Upper lobe of right lung (tissue), 1 donor: ENCODE measurements around the gene EZH2. TPM values are rescaled to one million over a fixed set of nuclear protein-coding genes. Genes with fewer than 3 reads are reported as not detected.

Experiments
- ATAC-seq: fragments of 200-7000 bp; cut with Tn5 transposase; one replicate; pipeline ENCODE4 v1.9.1; 2020; ENCODE audit warnings: mild to moderate bottlenecking, moderate library complexity
- DNase-seq: peaks from one replicate; pipeline ENCODE4 v3.0.0-alpha.2; 2020
- H3K27ac ChIP-seq: fragments of 200-600 bp; one replicate; pipeline ENCODE4 v1.8.0; 2022
- H3K27me3 ChIP-seq: fragments of 200-600 bp; one replicate; pipeline ENCODE4 v1.8.0; 2022; ENCODE audit warnings: mild to moderate bottlenecking
- H3K36me3 ChIP-seq: fragments of 200-600 bp; one replicate; pipeline ENCODE4 v1.8.0; 2022
- H3K4me1 ChIP-seq: fragments of 200-600 bp; one replicate; pipeline ENCODE4 v1.8.0; 2022
- H3K4me3 ChIP-seq: fragments of 200-600 bp; one replicate; pipeline ENCODE4 v1.8.0; 2022; ENCODE audit warnings: mild to moderate bottlenecking
- H3K9me3 ChIP-seq: fragments of 200-600 bp; one replicate; pipeline ENCODE4 v1.8.0; 2022
- intact Hi-C: fragments of 100-400 bp; cut with DNase I; formaldehyde crosslinking; loops from one replicate; pipeline ENCODE4 v1.11.0; 2022
- total RNA-seq: library from RNA; stranded (reverse); fragmentation: NEBNext Ultra II Directional; extraction: Animal tissue kit (Norgen Biotek cat#: 25700); gene quantifications from one replicate; pipeline ENCODE4 v1.2.1, GENCODE V29; 2021
- TF ChIP-seq, protein P1 (sequence below): fragments of 200-600 bp; IDR thresholded peaks from one replicate; pipeline ENCODE4 v1.8.0; 2022; ENCODE audit warnings: antibody characterized with exemption
- donor health status: DM: no; HTN: yes; CAD: no; lungs with severe emphysema.

EZH2 gene
- total RNA-seq, 1 donor from 2014 or later, result 3.7 TPM

- TF ChIP-seq, protein P1, sequence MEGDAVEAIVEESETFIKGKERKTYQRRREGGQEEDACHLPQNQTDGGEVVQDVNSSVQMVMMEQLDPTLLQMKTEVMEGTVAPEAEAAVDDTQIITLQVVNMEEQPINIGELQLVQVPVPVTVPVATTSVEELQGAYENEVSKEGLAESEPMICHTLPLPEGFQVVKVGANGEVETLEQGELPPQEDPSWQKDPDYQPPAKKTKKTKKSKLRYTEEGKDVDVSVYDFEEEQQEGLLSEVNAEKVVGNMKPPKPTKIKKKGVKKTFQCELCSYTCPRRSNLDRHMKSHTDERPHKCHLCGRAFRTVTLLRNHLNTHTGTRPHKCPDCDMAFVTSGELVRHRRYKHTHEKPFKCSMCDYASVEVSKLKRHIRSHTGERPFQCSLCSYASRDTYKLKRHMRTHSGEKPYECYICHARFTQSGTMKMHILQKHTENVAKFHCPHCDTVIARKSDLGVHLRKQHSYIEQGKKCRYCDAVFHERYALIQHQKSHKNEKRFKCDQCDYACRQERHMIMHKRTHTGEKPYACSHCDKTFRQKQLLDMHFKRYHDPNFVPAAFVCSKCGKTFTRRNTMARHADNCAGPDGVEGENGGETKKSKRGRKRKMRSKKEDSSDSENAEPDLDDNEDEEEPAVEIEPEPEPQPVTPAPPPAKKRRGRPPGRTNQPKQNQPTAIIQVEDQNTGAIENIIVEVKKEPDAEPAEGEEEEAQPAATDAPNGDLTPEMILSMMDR, result no peak
- Histone ChIP-seq H3K9me3 (no peaks in the 10 kb centered on the region), H3K27ac (no peak overlapping the region), H3K36me3 (no peaks in the 10 kb centered on the region), H3K4me1 (no peaks in the 10 kb centered on the region), H3K27me3 (no peaks in the 10 kb centered on the region), H3K4me3 (no peak overlapping the region)
- ATAC-seq (no peak), DNase-seq (no peak)
- intact Hi-C loops, result no loop called here
These were observed 41.7 kb upstream of the EZH2 start for GRCh38 chr7:148925836-148926235.

GRCh38 chr7:148924011-148924410 is 39.9 kb upstream of the EZH2 start:
- no peak overlapping the region for H3K27ac ChIP-seq
- TF ChIP-seq, protein P1, result no peak
- ATAC-seq, result no peak
- intact Hi-C loops, result no loop called here
- no peaks in the 10 kb centered on the region for H3K4me1 ChIP-seq
- DNase-seq, result no peak
- H3K4me3 ChIP-seq, result no peak overlapping the region
- H3K9me3 ChIP-seq, result no peaks in the 10 kb centered on the region
- H3K27me3 ChIP-seq, result no peaks in the 10 kb centered on the region
- H3K36me3 ChIP-seq, result no peaks in the 10 kb centered on the region

GRCh38 chr7:148921806-148922205 is 37.7 kb upstream of the EZH2 start:
- TF ChIP-seq, protein P1, result no peak
- intact Hi-C loops, result no loop called here
- H3K27me3 ChIP-seq, result no peaks in the 10 kb centered on the region

DNA sequence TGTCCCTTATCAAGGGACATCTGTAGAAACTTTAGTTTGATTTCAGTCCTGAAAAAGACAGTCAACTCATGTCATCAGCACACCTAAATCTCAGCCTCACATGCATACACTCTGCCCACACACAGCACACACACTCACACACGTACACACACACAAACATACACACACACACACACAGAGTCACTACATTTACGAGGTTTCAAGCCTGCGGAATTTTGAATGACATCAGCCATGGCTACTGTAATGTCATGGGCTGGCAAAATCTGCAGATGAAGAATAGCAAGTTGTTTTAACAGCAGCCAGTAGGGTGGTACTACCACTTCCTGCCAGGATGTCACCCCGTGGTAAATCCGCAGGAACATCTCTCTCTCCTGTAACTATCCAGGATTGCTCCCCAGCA is 37.1 kb upstream of the EZH2 start:
- Histone ChIP-seq H3K9me3 (no peaks in the 10 kb centered on the region), H3K4me3 (no peak overlapping the region), H3K27me3 (no peaks in the 10 kb centered on the region), H3K27ac (no peak overlapping the region), H3K4me1 (no peaks in the 10 kb centered on the region), H3K36me3 (no peaks in the 10 kb centered on the region)
- ATAC-seq, result no peak
- no peak for DNase-seq
- intact Hi-C loops, result no loop called here
- TF ChIP-seq, protein P1, result no peak

More at GRCh38 chr7:148921806-148922205, 37.7 kb upstream of the EZH2 start:
- Histone ChIP-seq H3K4me3 (no peak overlapping the region), H3K9me3 (no peaks in the 10 kb centered on the region), H3K27ac (no peak overlapping the region), H3K36me3 (no peaks in the 10 kb centered on the region), H3K4me1 (no peaks in the 10 kb centered on the region)
- no peak for ATAC-seq
- DNase-seq, result no peak

- Histone ChIP-seq H3K4me3 (no peak overlapping the region), H3K27me3 (no peaks in the 10 kb centered on the region), H3K36me3 (no peaks in the 10 kb centered on the region), H3K9me3 (no peaks in the 10 kb centered on the region), H3K27ac (no peak overlapping the region), H3K4me1 (peaks cover 4% of the 10 kb centered on the region)
- intact Hi-C loops, result no loop called here
- TF ChIP-seq, protein P1, result no peak
- no peak for DNase-seq
- no peak for ATAC-seq
These were observed 35.8 kb upstream of the EZH2 start for GRCh38 chr7:148919859-148920258.

GRCh38 chr7:148918058-148918596 is 34.0 kb upstream of the EZH2 start:
- Histone ChIP-seq H3K9me3 (no peaks in the 10 kb centered on the region), H3K4me1 (peaks cover 4% of the 10 kb centered on the region), H3K27ac (no peak overlapping the region), H3K27me3 (no peaks in the 10 kb centered on the region), H3K4me3 (no peak overlapping the region), H3K36me3 (no peaks in the 10 kb centered on the region)
- TF ChIP-seq, protein P1, result no peak
- no peak for ATAC-seq
- intact Hi-C loops, result no loop called here
- no peak for DNase-seq
